ENCODE data around the gene ZNF407.

- TF ChIP-seq CTCF (IDR thresholded peaks at IDR 0.05), result no peak
- no peak for TF ChIP-seq POLR2A (IDR thresholded peaks at IDR 0.05)
These were observed 221.0 kb downstream of the ZNF407 start for GRCh38 chr18:74818516-74819175.

All from testis (tissue), 2 donors.